Measurements from ENCODE around the gene RUSC2. TPM values are rescaled to one million over a fixed set of nuclear protein-coding genes. Genes with fewer than 3 reads are reported as not detected.
"Not testable (repeated sequence)": the region's sequence is repeated elsewhere in the genome, so short reads cannot be mapped to it uniquely, and the experiment has no call there.

The RUSC2 gene
- total RNA-seq: under 1 TPM; 0.18 to 0.75 TPM
- 0.12 to 0.23 reads per million in 2 donors for total RNA-seq

- DNase-seq: peak; percentile 10 to 14 (median 13)
- ATAC-seq: peak; percentile 75
- H3K4me1 Mint-ChIP-seq: peaks cover 13% of the 10 kb centered on the region
- peaks cover 2% of the 10 kb centered on the region for H3K36me3 Mint-ChIP-seq (ENCODE audit: low read depth)
- peak within 1 kb of the TSS; percentile 87 for H3K4me3 Mint-ChIP-seq
- H3K27ac Mint-ChIP-seq: no peak within 1 kb of the TSS
- H3K9me3 ChIP-seq (ENCODE audit: control insufficient read depth, low read length, poor library complexity, severe bottlenecking): no peaks in the 10 kb centered on the region
- peaks cover 35% of the 10 kb centered on the region for H3K27me3 Mint-ChIP-seq
These were observed at the start of gene RUSC2 for GRCh38 chr9:35489313-35490154. Gene RUSC2, plus strand, starts transcription at chr9:35490111. Its CDS starts 56,411 bp downstream, at chr9:35546522.

GRCh38 chr9:35446012-35446411 lies 43.9 kb upstream of the RUSC2 start:
- Mint-ChIP-seq H3K4me3 (no peak overlapping the region), H3K4me1 (no peaks in the 10 kb centered on the region), H3K27ac (no peak overlapping the region), H3K27me3 (peaks cover 54% of the 10 kb centered on the region), H3K36me3 (ENCODE audit: low read depth) (peaks cover 2% of the 10 kb centered on the region)
- no peak for ATAC-seq
- H3K9me3 ChIP-seq (ENCODE audit: control insufficient read depth, low read length, poor library complexity, severe bottlenecking): no peaks in the 10 kb centered on the region
- no peak for DNase-seq

- H3K9me3 ChIP-seq (ENCODE audit: control insufficient read depth, low read length, poor library complexity, severe bottlenecking): no peaks in the 10 kb centered on the region
- H3K4me3 Mint-ChIP-seq: no peak overlapping the region
- H3K27ac Mint-ChIP-seq: no peak overlapping the region
- peaks cover 71% of the 10 kb centered on the region for H3K27me3 Mint-ChIP-seq
- DNase-seq: no peak
- ATAC-seq: no peak
- H3K36me3 Mint-ChIP-seq (ENCODE audit: low read depth): peaks cover 4% of the 10 kb centered on the region
- H3K4me1 Mint-ChIP-seq: no peaks in the 10 kb centered on the region
These were observed 41.4 kb upstream of the RUSC2 start for GRCh38 chr9:35448496-35448895.

GRCh38 chr9:35452481-35452880 lies 37.4 kb upstream of the RUSC2 start:
- DNase-seq: no peak
- H3K36me3 Mint-ChIP-seq (ENCODE audit: low read depth): peaks cover 2% of the 10 kb centered on the region
- H3K9me3 ChIP-seq (ENCODE audit: control insufficient read depth, low read length, poor library complexity, severe bottlenecking): no peaks in the 10 kb centered on the region
- peaks cover 45% of the 10 kb centered on the region for H3K27me3 Mint-ChIP-seq
- H3K27ac Mint-ChIP-seq: no peak overlapping the region
- no peak overlapping the region for H3K4me3 Mint-ChIP-seq
- no peaks in the 10 kb centered on the region for H3K4me1 Mint-ChIP-seq
- ATAC-seq: no peak

- H3K27me3 Mint-ChIP-seq: peaks cover 38% of the 10 kb centered on the region
- no peaks in the 10 kb centered on the region for H3K4me1 Mint-ChIP-seq
- no peaks in the 10 kb centered on the region for H3K9me3 ChIP-seq (ENCODE audit: control insufficient read depth, low read length, poor library complexity, severe bottlenecking)
- no peak overlapping the region for H3K4me3 Mint-ChIP-seq
- no peak overlapping the region for H3K27ac Mint-ChIP-seq
- peaks cover 2% of the 10 kb centered on the region for H3K36me3 Mint-ChIP-seq (ENCODE audit: low read depth)
- DNase-seq (no peak), ATAC-seq (no peak)
These were observed 36.1 kb upstream of the RUSC2 start for GRCh38 chr9:35453786-35454185.

GRCh38 chr9:35464141-35465025 lies 25.5 kb upstream of the RUSC2 start:
- no peaks in the 10 kb centered on the region for H3K9me3 ChIP-seq (ENCODE audit: control insufficient read depth, low read length, poor library complexity, severe bottlenecking)
- Mint-ChIP-seq H3K4me3 (no peak overlapping the region), H3K36me3 (ENCODE audit: low read depth) (peaks cover 3% of the 10 kb centered on the region), H3K27me3 (peaks cover 42% of the 10 kb centered on the region), H3K27ac (no peak overlapping the region), H3K4me1 (no peaks in the 10 kb centered on the region)
- DNase-seq: no peak
- no peak for ATAC-seq

GRCh38 chr9:35470340-35470739 lies 19.6 kb upstream of the RUSC2 start:
- no peaks in the 10 kb centered on the region for H3K4me1 Mint-ChIP-seq
- H3K27ac Mint-ChIP-seq: no peak overlapping the region
- no peak for DNase-seq
- H3K27me3 Mint-ChIP-seq: peaks cover 63% of the 10 kb centered on the region
- H3K9me3 ChIP-seq (ENCODE audit: control insufficient read depth, low read length, poor library complexity, severe bottlenecking): no peaks in the 10 kb centered on the region
- no peak for ATAC-seq
- H3K4me3 Mint-ChIP-seq: no peak overlapping the region
- H3K36me3 Mint-ChIP-seq (ENCODE audit: low read depth): peaks cover 1% of the 10 kb centered on the region

- H3K27ac Mint-ChIP-seq: no peak overlapping the region
- H3K4me1 Mint-ChIP-seq: no peaks in the 10 kb centered on the region
- no peak for DNase-seq
- H3K9me3 ChIP-seq (ENCODE audit: control insufficient read depth, low read length, poor library complexity, severe bottlenecking): no peaks in the 10 kb centered on the region
- peaks cover 3% of the 10 kb centered on the region for H3K36me3 Mint-ChIP-seq (ENCODE audit: low read depth)
- H3K4me3 Mint-ChIP-seq: no peak overlapping the region
- no peak for ATAC-seq
- H3K27me3 Mint-ChIP-seq: peaks cover 69% of the 10 kb centered on the region
These were observed 19.0 kb upstream of the RUSC2 start for GRCh38 chr9:35470894-35471293.

- Mint-ChIP-seq H3K4me3 (no peak overlapping the region), H3K36me3 (ENCODE audit: low read depth) (peaks cover 9% of the 10 kb centered on the region)
These were observed 13.3 kb upstream of the RUSC2 start for GRCh38 chr9:35476596-35476995.

GRCh38 chr9:35477211-35477855 lies 12.6 kb upstream of the RUSC2 start:
- DNase-seq; H3K9me3 ChIP-seq (ENCODE audit: control insufficient read depth, low read length, poor library complexity, severe bottlenecking); H3K36me3 Mint-ChIP-seq (ENCODE audit: low read depth); H3K27ac Mint-ChIP-seq; H3K4me3 Mint-ChIP-seq; H3K4me1 Mint-ChIP-seq: not testable (repeated sequence)
- peaks cover 58% of the 10 kb centered on the region for H3K27me3 Mint-ChIP-seq
- ATAC-seq: peak; percentile 73

More at GRCh38 chr9:35476596-35476995, 13.3 kb upstream of the RUSC2 start:
- Mint-ChIP-seq H3K27me3 (peaks cover 55% of the 10 kb centered on the region), H3K27ac (no peak overlapping the region), H3K4me1 (peaks cover 2% of the 10 kb centered on the region)
- H3K9me3 ChIP-seq (ENCODE audit: control insufficient read depth, low read length, poor library complexity, severe bottlenecking): no peaks in the 10 kb centered on the region
- ATAC-seq (no peak), DNase-seq (no peak)

GRCh38 chr9:35478871-35479270 lies 11.0 kb upstream of the RUSC2 start:
- Mint-ChIP-seq H3K4me3 (no peak overlapping the region), H3K27ac (no peak overlapping the region), H3K36me3 (ENCODE audit: low read depth) (peaks cover 9% of the 10 kb centered on the region), H3K27me3 (peaks cover 49% of the 10 kb centered on the region), H3K4me1 (peaks cover 2% of the 10 kb centered on the region)
- no peak for ATAC-seq
- H3K9me3 ChIP-seq (ENCODE audit: control insufficient read depth, low read length, poor library complexity, severe bottlenecking): no peaks in the 10 kb centered on the region
- DNase-seq: no peak

GRCh38 chr9:35481347-35481975 lies 8.4 kb upstream of the RUSC2 start:
- H3K9me3 ChIP-seq (ENCODE audit: control insufficient read depth, low read length, poor library complexity, severe bottlenecking): no peaks in the 10 kb centered on the region
- H3K36me3 Mint-ChIP-seq (ENCODE audit: low read depth): peaks cover under 1% of the 10 kb centered on the region
- peaks cover 4% of the 10 kb centered on the region for H3K4me1 Mint-ChIP-seq
- H3K4me3 Mint-ChIP-seq: no peak overlapping the region
- peaks cover 31% of the 10 kb centered on the region for H3K27me3 Mint-ChIP-seq
- ATAC-seq (no peak), DNase-seq (no peak)
- no peak overlapping the region for H3K27ac Mint-ChIP-seq
